ENCODE data around the gene TWF2. TPM values are rescaled to one million over a fixed set of nuclear protein-coding genes. Genes with fewer than 3 reads are reported as not detected.

Gene TWF2
- total and polyA plus RNA-seq, 2 of the 4 experiments (the other 2 are of a cell fraction), result 111 to 145 TPM

GRCh38 chr3:52242039-52242438 is 3.1 kb upstream of the TWF2 start:
- Histone ChIP-seq H3K9me3 (ENCODE audit: control insufficient read depth, insufficient read depth, low read length) (0 out of 2 replicates have a peak, but pooled peaks cover 1% of the 10 kb centered on the region), H3K4me2 (ENCODE audit: low read depth, low read length) (no peak overlapping the region), H2BK5ac (ENCODE audit: low read depth, low read length, poor library complexity, severe bottlenecking) (no peak overlapping the region), H3K4me3 (ENCODE audit: insufficient read depth, low read depth, low read length) (no peak overlapping the region), H4K20me1 (ENCODE audit: insufficient read depth, low read length) (peaks cover 15% of the 10 kb centered on the region), H3K27ac (ENCODE audit: insufficient read depth, low read length) (no peak overlapping the region), H2BK20ac (ENCODE audit: low read depth, low read length) (no peak overlapping the region), H4K91ac (ENCODE audit: insufficient read depth, low read depth, low read length) (no peak overlapping the region), H3K23ac (ENCODE audit: low read depth, low read length) (no peak overlapping the region), H3K14ac (replicated peaks; ENCODE audit: low read depth, low read length) (no peak overlapping the region), H4K5ac (ENCODE audit: low read depth, low read length) (no peak overlapping the region), H3K18ac (ENCODE audit: low read depth, low read length) (no peak overlapping the region), H2AFZ (replicated peaks; ENCODE audit: low read length, poor library complexity) (no peak overlapping the region), H2BK15ac (ENCODE audit: low read depth, low read length) (no peak overlapping the region), H3K79me1 (ENCODE audit: low read depth in 1 of 2, low read length in 2 of 2) (peaks cover 19 to 73% of the 10 kb centered on the region in 2 experiments), H3K36me3 (ENCODE audit: control insufficient read depth, insufficient read depth, low read length) (no peaks in the 10 kb centered on the region), H2AK9ac (replicated peaks; ENCODE audit: low read depth, low read length, poor library complexity) (no peak overlapping the region), H3K56ac (ENCODE audit: extremely low read depth, insufficient read depth, low read length) (no peak overlapping the region), H3K9me1 (ENCODE audit: insufficient read depth, low read length) (peaks cover 38% of the 10 kb centered on the region), H3K27me3 (ENCODE audit: control insufficient read depth, insufficient read depth, low read length) (no peaks in the 10 kb centered on the region), H3K4ac (ENCODE audit: low read depth, low read length) (no peak overlapping the region), H2BK120ac (ENCODE audit: low read depth, low read length) (no peak overlapping the region), H4K8ac (ENCODE audit: low read depth in 2 of 2, low read length in 2 of 2) (no peak overlapping the region), H3K4me1 (ENCODE audit: control insufficient read depth, insufficient read depth, low read length) (peaks cover 37% of the 10 kb centered on the region), H3K9ac (ENCODE audit: low read depth, low read length) (no peak overlapping the region), H2AK5ac (ENCODE audit: low read depth, low read length) (no peak overlapping the region)
- BruUV-seq (replicated peaks), result no TSS peak
- dilution Hi-C loops (cut with HindIII; ENCODE audit: low sequenced_read_pairs, unreplicated experiment) (no loop called here), in situ Hi-C loops (cut with MboI; ENCODE audit: low sequenced_read_pairs) (no loop called here), intact Hi-C loops (cut with micrococcal nuclease) (no loop called here)
- 100% methylated on average over 1 of the region's 1 CpG; no CpG with 5 or more reads in 1 of the 2 experiments for WGBS, 2 experiments (ENCODE audit: extremely low coverage in 2 of 2, insufficient read length in 1 of 2)
- no peak for DNase-seq
- ChIA-PET POLR2A (ENCODE audit: unreplicated experiment) (no interaction called here), CTCF (no interaction called here)
- TF ChIP-seq BHLHE40 (IDR thresholded peaks at IDR 0.05; ENCODE audit: low read depth, low read length) (no peak), RAD21 (IDR thresholded peaks at IDR 0.05; ENCODE audit: low read length) (no peak), CEBPB (IDR thresholded peaks at IDR 0.05; ENCODE audit: low read depth, low read length) (no peak), RFX5 (IDR thresholded peaks at IDR 0.05; ENCODE audit: low read depth, low read length) (no peak), FOS (IDR thresholded peaks at IDR 0.05; ENCODE audit: low read depth, low read length) (no peak), NFE2L2 (IDR thresholded peaks at IDR 0.05; ENCODE audit: low read depth, low read length) (no peak), RCOR1 (IDR thresholded peaks at IDR 0.05; ENCODE audit: insufficient replicate concordance, low read length) (no peak), CTCF (conservative IDR thresholded peaks at IDR 0.05; ENCODE audit: low read depth, low read length) (no peak), ELK1 (IDR thresholded peaks at IDR 0.05; ENCODE audit: borderline replicate concordance, low read depth, low read length) (no peak), CHD1 (IDR thresholded peaks at IDR 0.05; ENCODE audit: low read depth, low read length) (no peak), MAZ (IDR thresholded peaks at IDR 0.05; ENCODE audit: borderline replicate concordance, low read depth, low read length) (no peak), SMC3 (IDR thresholded peaks at IDR 0.05; ENCODE audit: low read depth, low read length) (no peak), MXI1 (IDR thresholded peaks at IDR 0.05; ENCODE audit: borderline replicate concordance, low read depth, low read length) (no peak), MAFK (IDR thresholded peaks at IDR 0.05; ENCODE audit: low read depth, low read length) (no peak), POLR2A (IDR thresholded peaks at IDR 0.05; ENCODE audit: low read depth, low read length) (no peak)
- TF ChIP-seq, protein P1, sequence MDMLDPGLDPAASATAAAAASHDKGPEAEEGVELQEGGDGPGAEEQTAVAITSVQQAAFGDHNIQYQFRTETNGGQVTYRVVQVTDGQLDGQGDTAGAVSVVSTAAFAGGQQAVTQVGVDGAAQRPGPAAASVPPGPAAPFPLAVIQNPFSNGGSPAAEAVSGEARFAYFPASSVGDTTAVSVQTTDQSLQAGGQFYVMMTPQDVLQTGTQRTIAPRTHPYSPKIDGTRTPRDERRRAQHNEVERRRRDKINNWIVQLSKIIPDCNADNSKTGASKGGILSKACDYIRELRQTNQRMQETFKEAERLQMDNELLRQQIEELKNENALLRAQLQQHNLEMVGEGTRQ (IDR thresholded peaks at IDR 0.05; ENCODE audit: low read depth, low read length), result no peak
- no peak for ATAC-seq (ENCODE audit: low read depth)
